Measurements from ENCODE around the gene CLNK. TPM values are rescaled to one million over a fixed set of nuclear protein-coding genes. Genes with fewer than 3 reads are reported as not detected.

Gene CLNK
- total RNA-seq, 2 donors from 2014 or later = not detected

DNA sequence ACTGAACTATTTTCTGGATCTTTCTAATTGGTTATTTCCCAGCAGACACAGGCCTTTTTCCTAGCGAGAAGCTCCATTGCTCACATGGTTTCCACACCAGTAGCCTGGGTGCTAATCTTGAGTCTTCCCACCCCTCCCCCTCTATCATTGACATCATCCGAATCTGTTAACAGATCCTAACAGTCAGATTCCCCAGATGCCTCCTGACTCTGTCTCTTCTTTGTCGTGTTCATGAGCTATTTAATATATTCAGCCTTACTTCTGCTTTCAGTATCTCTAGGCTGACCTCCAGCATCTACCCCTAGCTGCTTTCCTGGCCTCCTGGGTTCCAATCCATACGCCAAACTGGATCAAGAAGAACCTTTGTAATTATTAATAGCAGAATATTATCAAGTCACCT lies 85.0 kb downstream of the CLNK start:
- H3K4me1 Mint-ChIP-seq = no peaks in the 10 kb centered on the region
- H3K36me3 Mint-ChIP-seq (ENCODE audit: low read depth) = no peaks in the 10 kb centered on the region
- no peaks in the 10 kb centered on the region for H3K9me3 Mint-ChIP-seq
- H3K27ac Mint-ChIP-seq = no peak overlapping the region
- peaks cover 6% of the 10 kb centered on the region for H3K27me3 Mint-ChIP-seq
- ATAC-seq (replicated peaks) = no peak
- H3K4me3 Mint-ChIP-seq = no peak overlapping the region

GRCh38 chr4:10598829-10599228 lies 85.7 kb downstream of the CLNK start:
- H3K27me3 Mint-ChIP-seq = peaks cover 6% of the 10 kb centered on the region
- no peaks in the 10 kb centered on the region for H3K9me3 Mint-ChIP-seq

GRCh38 chr4:10596586-10597290 lies 87.8 kb downstream of the CLNK start:
- H3K4me1 Mint-ChIP-seq = no peaks in the 10 kb centered on the region
- peaks cover 9% of the 10 kb centered on the region for H3K27me3 Mint-ChIP-seq
- no peaks in the 10 kb centered on the region for H3K36me3 Mint-ChIP-seq (ENCODE audit: low read depth)
- H3K27ac Mint-ChIP-seq = no peak overlapping the region
- no peak for ATAC-seq (replicated peaks)
- H3K9me3 Mint-ChIP-seq = no peaks in the 10 kb centered on the region
- H3K4me3 Mint-ChIP-seq = no peak overlapping the region

More at GRCh38 chr4:10598829-10599228, 85.7 kb downstream of the CLNK start:
- no peaks in the 10 kb centered on the region for H3K4me1 Mint-ChIP-seq
- H3K4me3 Mint-ChIP-seq = no peak overlapping the region
- H3K27ac Mint-ChIP-seq = no peak overlapping the region
- H3K36me3 Mint-ChIP-seq (ENCODE audit: low read depth) = no peaks in the 10 kb centered on the region
- no peak for ATAC-seq (replicated peaks)

- H3K27ac Mint-ChIP-seq = no peak overlapping the region
- H3K27me3 Mint-ChIP-seq = peaks cover 3% of the 10 kb centered on the region
- H3K4me3 Mint-ChIP-seq = no peak overlapping the region
- no peak for ATAC-seq (replicated peaks)
- H3K4me1 Mint-ChIP-seq = no peaks in the 10 kb centered on the region
- no peaks in the 10 kb centered on the region for H3K9me3 Mint-ChIP-seq
- no peaks in the 10 kb centered on the region for H3K36me3 Mint-ChIP-seq (ENCODE audit: low read depth)
These were observed 91.4 kb downstream of the CLNK start for GRCh38 chr4:10593130-10593529.

DNA sequence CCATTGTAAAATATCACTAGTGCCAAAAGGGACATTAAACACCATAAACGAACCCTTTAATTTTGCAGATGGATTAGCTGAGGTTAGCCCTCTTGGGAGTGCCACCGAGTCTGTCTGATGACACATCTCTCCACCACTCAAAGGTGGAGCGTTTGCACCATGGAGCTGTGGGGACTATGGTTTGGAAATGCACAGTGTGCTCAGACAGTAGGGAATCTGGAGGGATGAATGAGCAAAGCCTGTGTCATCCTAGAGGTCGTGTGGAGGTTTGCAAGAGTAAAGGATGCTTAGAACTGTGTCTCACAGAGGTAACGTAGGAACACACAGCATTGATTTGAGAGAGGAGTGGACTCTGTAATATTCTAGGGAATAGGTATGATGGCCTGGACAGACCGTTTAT lies 93.7 kb downstream of the CLNK start:
- Mint-ChIP-seq H3K4me3 (no peak overlapping the region), H3K9me3 (no peaks in the 10 kb centered on the region), H3K4me1 (no peaks in the 10 kb centered on the region), H3K27ac (no peak overlapping the region), H3K27me3 (peaks cover 3% of the 10 kb centered on the region), H3K36me3 (ENCODE audit: low read depth) (no peaks in the 10 kb centered on the region)
- ATAC-seq (replicated peaks) = no peak

DNA sequence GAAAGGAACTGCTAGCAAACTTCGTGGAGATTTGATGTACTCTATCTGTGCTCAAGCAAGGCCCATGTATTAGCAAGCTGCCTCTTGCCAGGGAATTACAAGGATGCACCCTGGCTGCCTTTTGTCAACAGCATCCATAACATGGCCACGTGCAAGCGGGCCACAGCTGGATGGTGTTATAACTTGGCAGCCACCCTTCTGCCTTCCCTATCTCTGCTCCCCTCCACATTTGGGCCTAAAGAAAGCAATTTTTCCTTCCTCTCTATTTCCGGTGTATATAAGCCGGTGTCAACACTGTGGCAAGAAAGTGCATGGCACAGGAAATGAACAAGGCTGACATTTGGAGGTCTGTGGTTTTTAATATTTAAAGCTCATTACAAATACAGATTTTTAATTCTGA lies 94.8 kb downstream of the CLNK start:
- ATAC-seq (replicated peaks) = no peak
- Mint-ChIP-seq H3K36me3 (ENCODE audit: low read depth) (no peaks in the 10 kb centered on the region), H3K4me1 (no peaks in the 10 kb centered on the region), H3K9me3 (no peaks in the 10 kb centered on the region), H3K27ac (no peak overlapping the region), H3K27me3 (peaks cover 3% of the 10 kb centered on the region), H3K4me3 (no peak overlapping the region)

DNA sequence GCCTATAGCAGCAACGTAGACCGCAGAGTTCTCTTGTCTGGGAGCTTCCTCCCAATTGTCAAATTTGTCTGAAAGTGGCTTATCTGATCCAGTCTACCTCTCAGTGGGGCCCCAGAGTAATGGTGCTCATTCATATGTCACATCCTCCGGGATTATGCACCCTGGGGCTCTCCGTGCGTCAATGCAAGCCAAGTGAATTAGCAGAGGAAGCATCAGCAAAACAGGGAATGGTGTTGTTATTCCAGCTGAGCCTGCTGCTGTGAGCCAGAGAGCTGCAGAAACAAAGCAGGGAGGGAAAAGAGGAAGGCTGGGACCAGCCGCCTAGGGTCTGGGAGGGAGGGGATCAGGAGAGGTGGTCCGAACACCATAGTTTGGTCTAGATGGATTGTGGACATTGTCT lies 95.2 kb downstream of the CLNK start:
- H3K4me3 Mint-ChIP-seq = no peak overlapping the region
- H3K27ac Mint-ChIP-seq = no peak overlapping the region
- H3K4me1 Mint-ChIP-seq = peaks cover under 1% of the 10 kb centered on the region
- H3K9me3 Mint-ChIP-seq = no peaks in the 10 kb centered on the region
- no peaks in the 10 kb centered on the region for H3K36me3 Mint-ChIP-seq (ENCODE audit: low read depth)
- ATAC-seq (replicated peaks) = no peak
- peaks cover 3% of the 10 kb centered on the region for H3K27me3 Mint-ChIP-seq

DNA sequence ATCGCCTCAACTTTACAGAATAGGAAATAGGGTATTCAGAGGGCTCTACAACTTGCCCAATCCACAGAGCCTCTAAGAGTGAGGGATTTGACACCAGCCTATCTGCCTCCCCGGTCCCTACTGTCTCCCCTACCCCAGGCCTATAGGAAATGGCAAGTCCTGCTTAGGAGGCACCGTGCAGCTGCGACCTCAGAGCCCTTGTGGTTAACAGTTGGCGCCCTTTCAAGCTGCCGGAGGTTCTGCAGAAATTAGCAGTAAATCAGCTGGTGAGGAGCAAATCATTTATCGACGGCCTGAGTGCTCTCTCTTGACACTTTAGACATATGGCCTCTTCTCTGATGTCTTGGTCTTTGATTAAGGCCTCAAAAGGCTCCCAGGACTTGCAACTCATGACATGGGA lies 96.9 kb downstream of the CLNK start:
- Mint-ChIP-seq H3K36me3 (ENCODE audit: low read depth) (no peaks in the 10 kb centered on the region), H3K27ac (no peak overlapping the region), H3K4me1 (peaks cover 5% of the 10 kb centered on the region), H3K4me3 (no peak overlapping the region), H3K9me3 (no peaks in the 10 kb centered on the region), H3K27me3 (peaks cover 3% of the 10 kb centered on the region)
- no peak for ATAC-seq (replicated peaks)

DNA sequence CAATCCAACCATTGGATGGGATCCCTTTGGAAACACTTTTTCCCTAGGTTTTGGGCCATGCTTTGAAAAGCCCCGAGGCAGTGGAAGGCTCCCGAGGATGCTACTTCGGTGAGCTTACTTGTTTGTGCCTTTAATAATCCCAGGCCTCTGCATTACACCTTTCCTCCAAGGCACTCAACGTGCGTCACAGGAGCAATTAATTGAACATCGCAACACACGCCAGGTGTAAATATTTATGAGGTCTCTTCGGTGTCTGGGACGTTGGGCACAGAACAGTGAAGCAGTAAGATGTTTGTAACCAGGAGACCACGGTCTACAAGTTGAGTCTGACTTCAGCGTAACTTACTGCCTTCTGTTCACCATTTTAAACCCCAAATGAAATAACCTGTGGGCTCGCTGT lies 97.3 kb downstream of the CLNK start:
- Mint-ChIP-seq H3K36me3 (ENCODE audit: low read depth) (no peaks in the 10 kb centered on the region), H3K27ac (no peak overlapping the region), H3K4me1 (peaks cover 5% of the 10 kb centered on the region), H3K9me3 (no peaks in the 10 kb centered on the region), H3K27me3 (peaks cover under 1% of the 10 kb centered on the region), H3K4me3 (no peak overlapping the region)
- ATAC-seq (replicated peaks) = no peak

GRCh38 chr4:10584042-10584441 lies 100.5 kb downstream of the CLNK start:
- H3K27ac Mint-ChIP-seq = no peak overlapping the region
- no peaks in the 10 kb centered on the region for H3K36me3 Mint-ChIP-seq (ENCODE audit: low read depth)
- no peak overlapping the region for H3K4me3 Mint-ChIP-seq
- no peaks in the 10 kb centered on the region for H3K9me3 Mint-ChIP-seq
- H3K27me3 Mint-ChIP-seq = no peaks in the 10 kb centered on the region
- no peak for ATAC-seq (replicated peaks)
- peaks cover 5% of the 10 kb centered on the region for H3K4me1 Mint-ChIP-seq

GRCh38 chr4:10582951-10583350 lies 101.6 kb downstream of the CLNK start:
- Mint-ChIP-seq H3K9me3 (no peaks in the 10 kb centered on the region), H3K36me3 (ENCODE audit: low read depth) (no peaks in the 10 kb centered on the region), H3K4me3 (no peak overlapping the region), H3K27ac (no peak overlapping the region), H3K4me1 (peaks cover 5% of the 10 kb centered on the region), H3K27me3 (no peaks in the 10 kb centered on the region)
- ATAC-seq (replicated peaks) = no peak

GRCh38 chr4:10582059-10582686 lies 102.4 kb downstream of the CLNK start:
- H3K27ac Mint-ChIP-seq = no peak overlapping the region
- peaks cover 5% of the 10 kb centered on the region for H3K4me1 Mint-ChIP-seq
- H3K9me3 Mint-ChIP-seq = no peaks in the 10 kb centered on the region
- no peaks in the 10 kb centered on the region for H3K27me3 Mint-ChIP-seq
- no peak for ATAC-seq (replicated peaks)
- H3K36me3 Mint-ChIP-seq (ENCODE audit: low read depth) = no peaks in the 10 kb centered on the region
- no peak overlapping the region for H3K4me3 Mint-ChIP-seq

DNA sequence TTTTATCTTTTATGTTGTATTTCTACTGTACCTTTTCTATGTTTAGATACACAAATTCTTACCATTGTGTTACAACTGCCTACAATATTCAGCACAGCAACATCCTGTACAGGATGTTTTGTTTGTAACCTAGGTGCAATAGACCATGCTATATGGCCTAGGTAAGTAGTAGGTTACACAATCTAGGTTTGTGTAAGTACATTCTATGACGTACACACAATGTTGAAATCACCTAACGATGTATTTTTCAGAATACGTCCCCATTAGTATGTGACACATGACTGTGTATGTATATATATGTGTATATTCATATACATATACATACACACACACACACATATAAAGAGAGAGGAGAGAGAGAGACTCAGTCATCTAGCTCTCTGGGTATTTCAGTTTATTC lies 103.5 kb downstream of the CLNK start:
- H3K9me3 Mint-ChIP-seq = no peaks in the 10 kb centered on the region
- no peaks in the 10 kb centered on the region for H3K27me3 Mint-ChIP-seq
- H3K27ac Mint-ChIP-seq = no peak overlapping the region
- no peak overlapping the region for H3K4me3 Mint-ChIP-seq
- ATAC-seq (replicated peaks) = no peak
- H3K4me1 Mint-ChIP-seq = peaks cover 5% of the 10 kb centered on the region
- no peaks in the 10 kb centered on the region for H3K36me3 Mint-ChIP-seq (ENCODE audit: low read depth)

- no peaks in the 10 kb centered on the region for H3K27me3 Mint-ChIP-seq
- H3K4me3 Mint-ChIP-seq = no peak overlapping the region
- ATAC-seq (replicated peaks) = no peak
- no peaks in the 10 kb centered on the region for H3K36me3 Mint-ChIP-seq (ENCODE audit: low read depth)
- peaks cover 5% of the 10 kb centered on the region for H3K4me1 Mint-ChIP-seq
- H3K9me3 Mint-ChIP-seq = no peaks in the 10 kb centered on the region
- no peak overlapping the region for H3K27ac Mint-ChIP-seq
These were observed 104.9 kb downstream of the CLNK start for GRCh38 chr4:10579648-10580047.

DNA sequence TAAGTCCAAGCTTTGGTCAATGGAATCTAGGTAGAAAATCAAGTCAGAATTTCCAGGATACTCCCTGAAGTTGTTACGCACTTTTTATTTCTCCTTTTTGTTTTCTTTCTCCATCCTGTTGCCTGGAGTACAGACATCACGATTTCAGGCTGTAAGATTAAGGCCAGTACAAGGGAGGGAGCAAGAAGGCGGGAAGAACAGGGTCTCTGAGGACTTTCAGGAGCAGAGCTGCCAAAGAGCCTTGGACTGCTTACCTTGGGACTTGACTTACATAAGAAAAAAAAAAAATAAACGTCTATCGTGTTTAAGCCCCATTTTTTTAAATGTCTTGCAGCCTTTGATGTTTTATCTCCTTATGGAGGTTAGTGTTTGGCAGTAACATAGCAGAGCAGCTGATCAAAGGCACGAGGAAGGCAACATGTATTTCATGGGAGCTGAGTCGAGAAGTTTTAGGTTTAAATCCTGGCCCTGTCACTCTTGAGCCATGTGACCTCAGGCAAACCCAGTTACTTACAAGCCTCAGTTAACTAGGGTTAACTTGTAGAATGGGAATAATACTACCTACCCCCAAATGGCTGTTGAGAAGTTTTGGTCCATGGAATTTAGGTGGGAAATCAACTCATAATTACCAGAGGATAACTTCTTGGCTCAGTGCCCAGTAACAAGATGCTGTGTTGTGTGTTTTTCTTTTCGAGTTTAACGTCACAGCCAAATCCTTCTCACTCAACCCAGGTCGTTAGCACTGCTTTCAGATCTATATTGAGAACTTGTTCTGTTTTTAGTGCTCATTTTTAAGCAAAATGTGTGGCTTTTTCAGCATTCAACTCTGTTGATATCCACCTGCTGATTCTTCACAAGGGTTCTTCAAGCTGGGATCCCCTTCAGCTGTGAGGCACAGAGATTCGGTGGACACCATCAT lies 106.8 kb downstream of the CLNK start:
- no peak overlapping the region for H3K4me3 Mint-ChIP-seq
- H3K27me3 Mint-ChIP-seq = peaks cover 7% of the 10 kb centered on the region
- no peaks in the 10 kb centered on the region for H3K9me3 Mint-ChIP-seq
- no peaks in the 10 kb centered on the region for H3K4me1 Mint-ChIP-seq
- no peaks in the 10 kb centered on the region for H3K36me3 Mint-ChIP-seq (ENCODE audit: low read depth)
- no peak for ATAC-seq (replicated peaks)
- no peak overlapping the region for H3K27ac Mint-ChIP-seq
